ENCODE measurements around the gene FAM163B. TPM values are rescaled to one million over a fixed set of nuclear protein-coding genes. Genes with fewer than 3 reads are reported as not detected.

Gene FAM163B
- total RNA-seq, 2 donors from 2014 or later = 0.78 TPM; not detected in 1

- H3K27me3 ChIP-seq = no peaks in the 10 kb centered on the region
- no peak for ATAC-seq
- DNase-seq = no peak
- no peak overlapping the region for H3K27ac ChIP-seq
- TF ChIP-seq, protein P1, sequence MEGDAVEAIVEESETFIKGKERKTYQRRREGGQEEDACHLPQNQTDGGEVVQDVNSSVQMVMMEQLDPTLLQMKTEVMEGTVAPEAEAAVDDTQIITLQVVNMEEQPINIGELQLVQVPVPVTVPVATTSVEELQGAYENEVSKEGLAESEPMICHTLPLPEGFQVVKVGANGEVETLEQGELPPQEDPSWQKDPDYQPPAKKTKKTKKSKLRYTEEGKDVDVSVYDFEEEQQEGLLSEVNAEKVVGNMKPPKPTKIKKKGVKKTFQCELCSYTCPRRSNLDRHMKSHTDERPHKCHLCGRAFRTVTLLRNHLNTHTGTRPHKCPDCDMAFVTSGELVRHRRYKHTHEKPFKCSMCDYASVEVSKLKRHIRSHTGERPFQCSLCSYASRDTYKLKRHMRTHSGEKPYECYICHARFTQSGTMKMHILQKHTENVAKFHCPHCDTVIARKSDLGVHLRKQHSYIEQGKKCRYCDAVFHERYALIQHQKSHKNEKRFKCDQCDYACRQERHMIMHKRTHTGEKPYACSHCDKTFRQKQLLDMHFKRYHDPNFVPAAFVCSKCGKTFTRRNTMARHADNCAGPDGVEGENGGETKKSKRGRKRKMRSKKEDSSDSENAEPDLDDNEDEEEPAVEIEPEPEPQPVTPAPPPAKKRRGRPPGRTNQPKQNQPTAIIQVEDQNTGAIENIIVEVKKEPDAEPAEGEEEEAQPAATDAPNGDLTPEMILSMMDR (IDR thresholded peaks at IDR 0.05) = no peak
- no peak for TF ChIP-seq POLR2A (IDR thresholded peaks at IDR 0.05)
- H3K4me1 ChIP-seq = no peaks in the 10 kb centered on the region
- no peaks in the 10 kb centered on the region for H3K9me3 ChIP-seq
- intact Hi-C loops (cut with DNase I) = no loop called here
- H3K36me3 ChIP-seq (replicated peaks in 1 of 2; ENCODE audit: insufficient read depth in 1 of 2, low read depth in 2 of 2) = no peaks in the 10 kb centered on the region
- 50 to 64% methylated on average over 14 to 24 of the region's 24 CpGs for WGBS, 2 donors
- no peak overlapping the region for H3K4me3 ChIP-seq
These were observed 25.0 kb upstream of the FAM163B start for GRCh38 chr9:133634081-133634691.

DNA sequence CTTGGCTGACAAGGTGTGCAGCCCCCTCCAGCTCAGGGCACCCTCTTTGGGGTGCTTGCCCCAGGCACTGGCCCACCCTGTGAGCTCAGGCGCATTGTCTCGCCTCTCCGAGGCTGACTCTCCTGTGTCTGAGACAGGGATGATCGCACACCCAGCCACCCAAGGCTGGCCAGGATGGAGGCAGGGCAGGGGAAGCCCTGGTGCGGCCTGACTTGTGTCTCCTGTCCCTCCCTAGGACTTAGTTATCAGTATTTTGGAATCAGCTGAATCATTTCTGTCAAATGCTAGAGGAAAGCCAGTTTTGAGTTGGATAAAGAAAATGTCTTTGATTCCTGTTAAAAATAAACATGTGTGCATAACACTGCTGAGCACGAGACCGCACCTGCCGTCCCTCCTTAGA is 24.5 kb upstream of the FAM163B start:
- TF ChIP-seq, protein P1 (IDR thresholded peaks at IDR 0.05) = no peak
- no peak for TF ChIP-seq POLR2A (IDR thresholded peaks at IDR 0.05)
- Histone ChIP-seq H3K36me3 (replicated peaks in 1 of 2; ENCODE audit: insufficient read depth in 1 of 2, low read depth in 2 of 2) (no peaks in the 10 kb centered on the region), H3K27me3 (no peaks in the 10 kb centered on the region), H3K27ac (no peak overlapping the region), H3K4me3 (no peak overlapping the region), H3K9me3 (no peaks in the 10 kb centered on the region), H3K4me1 (no peaks in the 10 kb centered on the region)
- no peak for ATAC-seq
- no peak for DNase-seq
- WGBS, 2 donors = 58 to 66% methylated on average over 8 of the region's 8 CpGs
- intact Hi-C loops (cut with DNase I) = no loop called here

DNA sequence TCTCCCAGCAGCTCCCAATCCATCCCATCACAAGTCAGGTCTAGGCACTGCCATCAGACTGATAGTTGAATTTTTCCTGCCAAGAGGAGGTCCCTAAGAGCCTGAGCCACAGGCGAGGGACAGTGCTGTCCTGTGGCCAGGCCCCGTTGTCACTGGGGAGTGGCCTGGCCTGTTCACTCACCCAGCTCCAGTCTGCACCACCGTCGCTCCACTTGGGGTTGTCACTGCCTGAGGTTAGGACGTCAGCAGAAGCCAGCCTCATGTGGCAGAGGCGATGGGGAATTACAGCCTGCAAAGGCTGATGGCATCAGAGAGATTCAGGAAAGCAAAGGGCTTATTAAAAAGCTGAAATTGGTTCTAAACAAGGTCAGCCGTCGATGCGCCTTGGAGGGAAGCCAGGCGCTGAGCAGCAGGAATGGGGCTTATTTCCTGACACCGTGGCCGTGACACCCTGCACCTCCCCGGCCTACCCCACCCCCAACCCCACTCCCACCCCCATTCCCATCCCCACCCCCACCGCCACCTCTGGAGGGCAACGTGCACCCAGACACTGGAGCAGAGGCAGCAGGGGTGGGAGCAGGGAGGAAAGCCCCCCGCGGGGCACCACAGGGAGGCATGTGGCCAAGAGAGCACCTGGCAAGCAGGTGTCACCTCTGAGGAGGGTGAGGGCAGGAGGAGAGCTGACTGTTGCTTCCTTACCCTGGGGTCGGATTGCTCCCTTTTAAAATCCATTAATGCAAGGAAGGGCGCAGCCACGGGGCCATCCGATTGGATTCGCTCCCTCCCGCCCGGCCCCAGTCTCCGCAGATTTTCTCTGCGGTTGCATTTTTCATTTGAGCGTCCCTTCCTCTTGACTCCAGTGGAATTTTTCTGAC is 23.9 kb upstream of the FAM163B start:
- no peak overlapping the region for H3K27ac ChIP-seq
- no peaks in the 10 kb centered on the region for H3K4me1 ChIP-seq
- WGBS, 2 donors = 50 to 53% methylated on average over 24 to 26 of the region's 27 CpGs
- no peaks in the 10 kb centered on the region for H3K9me3 ChIP-seq
- TF ChIP-seq, protein P1 (IDR thresholded peaks at IDR 0.05) = no peak
- no peak for TF ChIP-seq POLR2A (IDR thresholded peaks at IDR 0.05)
- H3K36me3 ChIP-seq (replicated peaks in 1 of 2; ENCODE audit: insufficient read depth in 1 of 2, low read depth in 2 of 2) = no peaks in the 10 kb centered on the region
- DNase-seq (no peak), ATAC-seq (no peak)
- no peak overlapping the region for H3K4me3 ChIP-seq
- intact Hi-C loops (cut with DNase I) = no loop called here
- H3K27me3 ChIP-seq = no peaks in the 10 kb centered on the region

GRCh38 chr9:133631111-133631510 is 21.9 kb upstream of the FAM163B start:
- intact Hi-C loops (cut with DNase I) = no loop called here
- TF ChIP-seq, protein P1 (IDR thresholded peaks at IDR 0.05) = no peak
- TF ChIP-seq POLR2A (IDR thresholded peaks at IDR 0.05) = no peak
- no peak overlapping the region for H3K27ac ChIP-seq
- H3K4me1 ChIP-seq = no peaks in the 10 kb centered on the region
- DNase-seq (no peak), ATAC-seq (no peak)
- H3K9me3 ChIP-seq = no peaks in the 10 kb centered on the region
- no peaks in the 10 kb centered on the region for H3K36me3 ChIP-seq (replicated peaks in 1 of 2; ENCODE audit: insufficient read depth in 1 of 2, low read depth in 2 of 2)
- H3K27me3 ChIP-seq = no peaks in the 10 kb centered on the region
- 82 to 87% methylated on average over 3 to 12 of the region's 12 CpGs for WGBS, 2 donors
- H3K4me3 ChIP-seq = no peak overlapping the region
